ENCODE results near the gene RBM23.
"Not testable (repeated sequence)": the region's sequence is repeated elsewhere in the genome, so short reads cannot be mapped to it uniquely, and the experiment has no call there.

Gene RBM23

GRCh38 chr14:22915886-22916521, 2.9 kb downstream of the RBM23 start:
- DNase-seq (ENCODE audit: low spot score), result no peak

GRCh38 chr14:22914836-22915235, 4.1 kb downstream of the RBM23 start:
- DNase-seq (ENCODE audit: low spot score), result not testable (repeated sequence)

- DNase-seq (ENCODE audit: low spot score), result no peak
Measured at GRCh38 chr14:22910916-22911315, 8.0 kb downstream of the RBM23 start.

GRCh38 chr14:22908601-22909000, 10.3 kb downstream of the RBM23 start:
- no peak for DNase-seq (ENCODE audit: low spot score)

- no peak for DNase-seq (ENCODE audit: low spot score)
Measured at GRCh38 chr14:22907429-22907828, 11.5 kb downstream of the RBM23 start.

GRCh38 chr14:22906073-22906472, 12.9 kb downstream of the RBM23 start:
- no peak for DNase-seq (ENCODE audit: low spot score)

- no peak for DNase-seq (ENCODE audit: low spot score)
Measured at GRCh38 chr14:22905627-22906026, 13.3 kb downstream of the RBM23 start.

- DNase-seq (ENCODE audit: low spot score), result no peak
Measured at GRCh38 chr14:22903742-22904087, 15.2 kb downstream of the RBM23 start.

GRCh38 chr14:22901799-22902198, 17.1 kb downstream of the RBM23 start:
- DNase-seq (ENCODE audit: low spot score), result no peak

GRCh38 chr14:22900081-22900799, 18.7 kb downstream of the RBM23 start:
- DNase-seq (ENCODE audit: low spot score), result peak; percentile 73

GRCh38 chr14:22898302-22899090, 20.5 kb downstream of the RBM23 start:
- DNase-seq (ENCODE audit: low spot score), result no peak

GRCh38 chr14:22897357-22897756, 21.6 kb downstream of the RBM23 start:
- DNase-seq (ENCODE audit: low spot score), result no peak

GRCh38 chr14:22896760-22897159, 22.2 kb downstream of the RBM23 start:
- no peak for DNase-seq (ENCODE audit: low spot score)

GRCh38 chr14:22896356-22896755, 22.6 kb downstream of the RBM23 start:
- DNase-seq (ENCODE audit: low spot score), result no peak

GRCh38 chr14:22895402-22895801, 23.5 kb downstream of the RBM23 start:
- DNase-seq (ENCODE audit: low spot score), result no peak

- DNase-seq (ENCODE audit: low spot score), result no peak
Measured at GRCh38 chr14:22893706-22894105, 25.2 kb downstream of the RBM23 start.

GRCh38 chr14:22892488-22892887, 26.5 kb downstream of the RBM23 start:
- DNase-seq (ENCODE audit: low spot score), result no peak

GRCh38 chr14:22890416-22890815, 28.5 kb downstream of the RBM23 start:
- no peak for DNase-seq (ENCODE audit: low spot score)

- DNase-seq (ENCODE audit: low spot score), result no peak
Measured at GRCh38 chr14:22888662-22889061, 30.3 kb downstream of the RBM23 start.

GRCh38 chr14:22887990-22888378, 31.0 kb downstream of the RBM23 start:
- no peak for DNase-seq (ENCODE audit: low spot score)

- peak; percentile 80 for DNase-seq (ENCODE audit: low spot score)
Measured at GRCh38 chr14:22887260-22887989, 31.5 kb downstream of the RBM23 start.

GRCh38 chr14:22886500-22887259, 32.3 kb downstream of the RBM23 start:
- DNase-seq (ENCODE audit: low spot score), result peak; percentile 83

All from iPS-NIHi11 (cell line).